NK-92 treated with Interleukin-12 subunit alpha and Interleukin-12 subunit beta, amount 100 ng/mL, for 24 hours (cell line): ENCODE results near the gene CAMK2B.

ENCODE experiments used
- DNase-seq: peaks from one replicate; lab custom pipeline; 2025; lab: John Stamatoyannopoulos, UW

Gene CAMK2B

GRCh38 chr7:44308596-44309270 lies 16.7 kb downstream of the CAMK2B start:
- no peak for DNase-seq

GRCh38 chr7:44307905-44308595 lies 17.3 kb downstream of the CAMK2B start:
- no peak for DNase-seq

GRCh38 chr7:44307301-44307900 lies 18.0 kb downstream of the CAMK2B start:
- no peak for DNase-seq

DNA sequence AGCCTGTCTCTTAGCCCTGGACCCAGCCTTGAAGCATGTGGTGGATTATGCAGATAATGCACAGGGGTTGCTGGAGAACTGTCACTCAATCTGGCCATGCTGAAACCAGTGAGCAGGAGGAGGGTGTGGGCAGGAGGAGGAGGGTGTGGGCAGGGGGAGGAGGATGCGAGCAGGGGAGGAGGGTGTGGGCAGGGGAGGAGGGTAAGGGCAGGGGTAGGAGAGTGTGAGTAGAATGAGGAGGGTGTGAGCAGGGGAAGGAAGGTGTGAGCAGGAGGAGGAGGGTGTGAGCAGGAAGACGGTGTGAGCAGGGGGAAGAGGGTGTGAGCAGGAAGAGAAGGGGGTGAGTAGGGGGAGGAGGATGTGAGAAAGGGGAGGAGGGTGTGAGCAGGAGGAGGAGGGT lies 18.8 kb downstream of the CAMK2B start:
- DNase-seq = no peak

GRCh38 chr7:44305564-44306507 lies 19.6 kb downstream of the CAMK2B start:
- no peak for DNase-seq

DNA sequence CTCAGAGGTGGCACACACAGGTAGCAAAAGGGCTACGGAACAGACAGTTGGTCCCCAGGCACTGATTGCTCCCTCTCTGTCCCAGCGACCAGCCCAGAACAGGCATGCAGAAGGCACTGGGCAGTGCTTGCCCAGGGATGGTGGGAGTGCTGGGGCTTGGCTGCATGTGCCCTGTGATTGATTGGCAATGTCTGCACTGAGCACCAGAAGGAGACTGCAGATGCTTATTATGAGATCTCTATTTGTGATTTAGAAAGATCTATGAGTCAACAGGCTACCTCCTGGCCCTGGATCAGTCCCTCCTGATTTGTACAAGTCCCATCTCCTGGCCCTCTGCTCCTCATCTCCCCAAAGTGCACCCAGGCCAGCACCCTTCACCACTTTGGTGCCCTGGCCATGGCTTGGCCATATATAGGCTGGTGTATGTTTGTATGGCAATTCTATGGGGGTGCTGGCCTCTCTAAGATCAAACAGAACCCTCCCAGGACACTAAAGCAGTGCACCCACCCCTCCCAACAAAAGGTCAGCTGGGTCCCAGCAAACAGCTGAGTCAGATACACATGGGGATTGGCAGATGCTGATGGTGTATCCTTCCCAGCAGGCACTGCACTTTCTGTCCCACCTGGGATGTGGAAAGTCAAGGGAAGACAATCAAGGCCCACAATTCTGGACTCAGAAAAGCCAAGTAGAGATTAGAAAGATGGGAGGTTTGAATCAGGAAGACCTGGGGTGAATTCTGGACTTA lies 30.9 kb downstream of the CAMK2B start:
- no peak for DNase-seq

DNA sequence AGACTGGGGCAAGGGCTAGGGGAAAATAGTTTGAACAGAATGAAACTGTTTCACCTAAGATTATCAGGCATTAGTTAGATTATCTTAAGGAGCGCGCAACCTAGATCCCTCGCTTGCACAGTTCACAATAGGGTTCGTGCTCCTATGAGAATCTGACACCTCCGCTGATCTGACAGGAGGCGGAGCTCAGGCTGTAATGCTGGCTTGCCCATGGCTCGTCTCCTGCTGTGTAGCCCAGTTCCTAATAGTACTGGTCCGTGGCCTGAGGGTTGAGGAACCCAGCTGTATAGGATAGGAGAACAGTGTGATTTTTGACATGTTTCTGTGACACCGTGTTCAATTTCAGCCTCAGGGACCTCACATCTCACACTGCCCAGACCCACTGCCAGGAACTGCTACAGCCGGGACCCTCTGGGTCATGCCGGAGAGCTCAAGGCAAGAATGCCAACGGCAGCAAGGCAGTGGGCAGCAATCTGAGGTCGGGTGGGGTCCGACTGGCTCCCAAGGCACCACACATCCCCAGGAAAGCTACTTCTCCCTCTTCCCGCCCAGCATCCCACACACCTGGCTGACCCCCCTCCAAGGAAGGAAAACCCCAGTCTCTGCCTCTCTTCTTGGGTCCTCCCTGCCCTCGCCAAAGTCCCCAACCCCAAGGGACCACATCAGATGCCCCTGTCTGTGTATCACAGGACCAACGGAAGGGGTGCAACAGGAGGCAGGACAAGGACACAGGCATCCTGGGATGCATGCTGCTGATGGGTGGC lies 31.7 kb downstream of the CAMK2B start:
- no peak for DNase-seq

DNA sequence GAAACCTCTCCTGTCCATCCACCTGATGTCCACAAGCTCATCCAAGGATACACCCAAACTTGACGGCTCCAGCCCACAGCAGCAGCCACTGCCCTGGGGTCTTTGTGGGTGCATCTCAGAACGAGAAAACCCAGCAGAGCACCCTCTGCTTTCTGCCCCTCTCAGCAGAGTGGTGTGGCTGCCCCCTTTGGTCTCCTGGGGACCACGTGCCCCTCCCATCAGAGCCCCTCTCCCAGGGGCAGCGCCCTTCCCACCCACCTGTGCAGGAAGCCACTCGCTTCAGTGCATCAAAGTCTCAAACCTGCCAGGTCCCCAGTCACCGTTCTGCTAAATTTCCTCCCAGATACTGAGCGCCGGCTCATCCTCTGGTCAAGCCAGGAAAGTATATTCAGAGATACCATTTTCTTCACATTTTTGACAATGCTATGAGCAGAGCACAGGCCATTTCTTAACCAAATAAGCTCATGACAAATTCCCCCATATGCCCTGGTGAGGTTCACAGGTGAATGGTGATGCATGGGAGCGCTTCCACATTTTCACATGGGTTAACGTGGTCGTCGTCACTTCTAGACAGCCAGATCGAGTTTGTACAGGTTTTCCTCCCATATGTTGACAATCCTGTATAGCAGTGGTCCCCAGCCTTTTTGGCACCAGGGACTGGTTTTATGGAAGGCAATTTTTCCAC lies 32.4 kb downstream of the CAMK2B start:
- DNase-seq = no peak

GRCh38 chr7:44292420-44292817 lies 33.0 kb downstream of the CAMK2B start:
- DNase-seq = no peak

- no peak for DNase-seq
Observed at GRCh38 chr7:44291733-44292419, 33.5 kb downstream of the CAMK2B start.

- no peak for DNase-seq
Observed at GRCh38 chr7:44291066-44291732, 34.2 kb downstream of the CAMK2B start.

GRCh38 chr7:44290252-44290620 lies 35.2 kb downstream of the CAMK2B start:
- DNase-seq = no peak

- DNase-seq = no peak
Observed at GRCh38 chr7:44289341-44290251, 35.8 kb downstream of the CAMK2B start.

- no peak for DNase-seq
Observed at GRCh38 chr7:44288811-44289340, 36.5 kb downstream of the CAMK2B start.

DNA sequence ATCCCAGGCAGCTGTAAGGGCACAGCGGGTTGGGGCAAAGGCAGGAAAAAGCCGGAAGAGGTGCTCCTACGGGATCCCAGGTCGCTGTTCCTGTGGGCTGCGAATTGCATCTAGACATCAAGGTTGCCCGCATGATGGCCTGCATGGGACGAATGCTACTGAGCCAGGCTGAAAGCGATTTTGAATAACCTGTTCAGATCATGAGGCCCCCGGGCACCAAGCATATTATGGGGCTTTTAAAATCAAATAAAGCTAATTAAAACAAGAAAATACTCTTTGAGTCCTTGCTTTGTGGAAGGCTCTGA lies 37.1 kb downstream of the CAMK2B start:
- DNase-seq = no peak

GRCh38 chr7:44287488-44288380 lies 37.7 kb downstream of the CAMK2B start:
- no peak for DNase-seq
